Panc1 (cell line): ENCODE results near the gene NT5C1B.

Experiments
- CTCF ChIP-seq: fragments of 450-650 bp; IDR thresholded peaks from 2 replicates; pipeline ENCODE4 v1.5.1; 2017; ENCODE audit warnings: mild to moderate bottlenecking
- SIN3A ChIP-seq: IDR thresholded peaks from 2 replicates; pipeline ENCODE4 v1.6.1; 2012; ENCODE audit warnings: low read depth, mild to moderate bottlenecking, low read length, moderate library complexity, borderline replicate concordance; ENCODE audit not compliant: insufficient read depth

- TF ChIP-seq CTCF (no peak), SIN3A (no peak)
Measured at GRCh38 chr2:18610651-18611050, 21.3 kb upstream of the NT5C1B start.
